ENCODE results near the gene LRP4.

DNA sequence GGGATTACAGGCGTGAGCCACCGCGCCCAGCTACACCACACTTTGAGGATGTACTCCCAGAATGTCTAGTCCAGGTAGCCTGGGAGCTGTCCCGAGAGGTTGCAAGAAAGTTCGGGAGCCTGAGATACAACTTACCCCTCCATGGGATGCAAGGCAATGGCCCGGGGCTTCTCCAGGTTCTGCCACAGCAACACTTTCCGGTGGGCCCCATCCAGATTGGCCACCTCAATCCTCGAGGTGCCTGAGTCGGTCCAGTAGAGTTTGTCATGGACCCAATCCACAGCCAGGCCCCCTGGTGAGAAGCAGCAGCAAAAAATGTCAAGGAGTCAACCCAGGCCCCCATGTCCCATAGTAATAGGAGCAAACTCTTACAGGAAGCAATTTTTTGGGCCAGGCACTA, 25.5 kb downstream of the LRP4 start:
- TF ChIP-seq, protein P1, sequence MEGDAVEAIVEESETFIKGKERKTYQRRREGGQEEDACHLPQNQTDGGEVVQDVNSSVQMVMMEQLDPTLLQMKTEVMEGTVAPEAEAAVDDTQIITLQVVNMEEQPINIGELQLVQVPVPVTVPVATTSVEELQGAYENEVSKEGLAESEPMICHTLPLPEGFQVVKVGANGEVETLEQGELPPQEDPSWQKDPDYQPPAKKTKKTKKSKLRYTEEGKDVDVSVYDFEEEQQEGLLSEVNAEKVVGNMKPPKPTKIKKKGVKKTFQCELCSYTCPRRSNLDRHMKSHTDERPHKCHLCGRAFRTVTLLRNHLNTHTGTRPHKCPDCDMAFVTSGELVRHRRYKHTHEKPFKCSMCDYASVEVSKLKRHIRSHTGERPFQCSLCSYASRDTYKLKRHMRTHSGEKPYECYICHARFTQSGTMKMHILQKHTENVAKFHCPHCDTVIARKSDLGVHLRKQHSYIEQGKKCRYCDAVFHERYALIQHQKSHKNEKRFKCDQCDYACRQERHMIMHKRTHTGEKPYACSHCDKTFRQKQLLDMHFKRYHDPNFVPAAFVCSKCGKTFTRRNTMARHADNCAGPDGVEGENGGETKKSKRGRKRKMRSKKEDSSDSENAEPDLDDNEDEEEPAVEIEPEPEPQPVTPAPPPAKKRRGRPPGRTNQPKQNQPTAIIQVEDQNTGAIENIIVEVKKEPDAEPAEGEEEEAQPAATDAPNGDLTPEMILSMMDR (IDR thresholded peaks at IDR 0.05): no peak
- TF ChIP-seq POLR2AphosphoS5 (IDR thresholded peaks at IDR 0.05): no peak
- TF ChIP-seq POLR2A (IDR thresholded peaks at IDR 0.05): no peak

All from sigmoid colon (tissue), 4 donors.